ENCODE results near the gene GRM7.

The GRM7 gene

GRCh38 chr3:7581831-7582230, 720.9 kb downstream of the GRM7 start:
- no peak for DNase-seq (ENCODE audit: low spot score)

GRCh38 chr3:7585052-7585451, 724.1 kb downstream of the GRM7 start:
- DNase-seq (ENCODE audit: low spot score) = no peak

- DNase-seq (ENCODE audit: low spot score) = no peak
Measured at GRCh38 chr3:7588236-7588635, 727.3 kb downstream of the GRM7 start.

- DNase-seq (ENCODE audit: low spot score) = no peak
Measured at GRCh38 chr3:7589526-7589925, 728.6 kb downstream of the GRM7 start.

GRCh38 chr3:7602297-7602696, 741.4 kb downstream of the GRM7 start:
- no peak for DNase-seq (ENCODE audit: low spot score)

GRCh38 chr3:7607083-7607482, 746.2 kb downstream of the GRM7 start:
- no peak for DNase-seq (ENCODE audit: low spot score)

GRCh38 chr3:7607676-7608075, 746.8 kb downstream of the GRM7 start:
- no peak for DNase-seq (ENCODE audit: low spot score)

GRCh38 chr3:7610634-7611033, 749.7 kb downstream of the GRM7 start:
- no peak for DNase-seq (ENCODE audit: low spot score)

- no peak for DNase-seq (ENCODE audit: low spot score)
Measured at GRCh38 chr3:7615043-7615442, 754.1 kb downstream of the GRM7 start.

- DNase-seq (ENCODE audit: low spot score) = no peak
Measured at GRCh38 chr3:7618606-7619005, 757.7 kb downstream of the GRM7 start.

GRCh38 chr3:7620401-7620800, 759.5 kb downstream of the GRM7 start:
- DNase-seq (ENCODE audit: low spot score) = no peak

- DNase-seq (ENCODE audit: low spot score) = no peak
Measured at GRCh38 chr3:7621046-7621630, 760.2 kb downstream of the GRM7 start.

- no peak for DNase-seq (ENCODE audit: low spot score)
Measured at GRCh38 chr3:7621651-7622050, 760.7 kb downstream of the GRM7 start.

- no peak for DNase-seq (ENCODE audit: low spot score)
Measured at GRCh38 chr3:7625021-7625420, 764.1 kb downstream of the GRM7 start.

GRCh38 chr3:7630351-7630911, 769.5 kb downstream of the GRM7 start:
- DNase-seq (ENCODE audit: low spot score) = no peak

- no peak for DNase-seq (ENCODE audit: low spot score)
Measured at GRCh38 chr3:7630925-7631324, 770.0 kb downstream of the GRM7 start.

GRCh38 chr3:7632305-7632704, 771.4 kb downstream of the GRM7 start:
- DNase-seq (ENCODE audit: low spot score) = no peak

- DNase-seq (ENCODE audit: low spot score) = no peak
Measured at GRCh38 chr3:7637694-7638093, 776.8 kb downstream of the GRM7 start.

- DNase-seq (ENCODE audit: low spot score) = no peak
Measured at GRCh38 chr3:7638103-7638502, 777.2 kb downstream of the GRM7 start.

- DNase-seq (ENCODE audit: low spot score) = no peak
Measured at GRCh38 chr3:7640787-7641186, 779.9 kb downstream of the GRM7 start.

GRCh38 chr3:7646851-7647250, 785.9 kb downstream of the GRM7 start:
- DNase-seq (ENCODE audit: low spot score) = no peak

- DNase-seq (ENCODE audit: low spot score) = no peak
Measured at GRCh38 chr3:7650466-7650865, 789.6 kb downstream of the GRM7 start.

GRCh38 chr3:7651274-7651673, 790.4 kb downstream of the GRM7 start:
- no peak for DNase-seq (ENCODE audit: low spot score)
